Erythroblast (primary cell): ENCODE measurements around the gene GOLGA6L2.

Experiments used
- GATA1 ChIP-seq: IDR thresholded peaks from 2 replicates; pipeline ENCODE4 v1.6.1; 2011; ENCODE audit warnings: low read depth, mild to moderate bottlenecking, control low read depth, low read length, moderate library complexity
- POLR2A ChIP-seq: IDR thresholded peaks from 2 replicates; pipeline ENCODE4 v1.6.1; 2011; ENCODE audit warnings: mild to moderate bottlenecking, low read length

DNA sequence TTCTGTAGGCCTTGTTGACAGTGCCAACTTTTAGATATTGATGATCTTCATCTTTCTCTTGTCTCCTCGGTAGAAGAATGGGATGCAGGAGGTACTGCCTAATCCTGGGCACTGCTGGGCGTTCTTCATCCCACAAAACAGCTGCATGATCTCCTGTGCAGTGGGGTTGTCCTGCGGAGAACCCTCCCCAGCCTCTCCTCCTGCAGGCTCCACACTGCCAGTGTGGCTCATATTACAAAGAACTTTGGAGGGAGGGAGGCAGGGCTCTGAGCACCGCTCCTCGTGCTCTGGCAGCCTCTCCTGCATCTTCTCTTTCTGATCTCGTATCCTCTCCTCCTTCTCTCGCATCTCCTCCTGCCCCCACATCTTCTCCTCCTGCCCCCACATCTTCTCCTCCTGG, 7.5 kb downstream of the GOLGA6L2 start:
- TF ChIP-seq POLR2A (no peak), GATA1 (no peak)
